ENCODE data around the gene PCBP3. TPM values are rescaled to one million over a fixed set of nuclear protein-coding genes. Genes with fewer than 3 reads are reported as not detected.

PCBP3 gene
- total and polyA plus RNA-seq, 2 donors from 2014 or later = 2.3 to 5.4 TPM

- intact Hi-C loops (cut with DNase I) = no loop called here
- peak in 1 of 5 donors; percentile 54 for DNase-seq
- H3K4me1 ChIP-seq (ENCODE audit: control insufficient read depth in 2 of 3, insufficient read depth in 2 of 3, low read depth in 1 of 3, low read length in 3 of 3) = no peaks in the 10 kb centered on the region
- TF ChIP-seq, protein P1, sequence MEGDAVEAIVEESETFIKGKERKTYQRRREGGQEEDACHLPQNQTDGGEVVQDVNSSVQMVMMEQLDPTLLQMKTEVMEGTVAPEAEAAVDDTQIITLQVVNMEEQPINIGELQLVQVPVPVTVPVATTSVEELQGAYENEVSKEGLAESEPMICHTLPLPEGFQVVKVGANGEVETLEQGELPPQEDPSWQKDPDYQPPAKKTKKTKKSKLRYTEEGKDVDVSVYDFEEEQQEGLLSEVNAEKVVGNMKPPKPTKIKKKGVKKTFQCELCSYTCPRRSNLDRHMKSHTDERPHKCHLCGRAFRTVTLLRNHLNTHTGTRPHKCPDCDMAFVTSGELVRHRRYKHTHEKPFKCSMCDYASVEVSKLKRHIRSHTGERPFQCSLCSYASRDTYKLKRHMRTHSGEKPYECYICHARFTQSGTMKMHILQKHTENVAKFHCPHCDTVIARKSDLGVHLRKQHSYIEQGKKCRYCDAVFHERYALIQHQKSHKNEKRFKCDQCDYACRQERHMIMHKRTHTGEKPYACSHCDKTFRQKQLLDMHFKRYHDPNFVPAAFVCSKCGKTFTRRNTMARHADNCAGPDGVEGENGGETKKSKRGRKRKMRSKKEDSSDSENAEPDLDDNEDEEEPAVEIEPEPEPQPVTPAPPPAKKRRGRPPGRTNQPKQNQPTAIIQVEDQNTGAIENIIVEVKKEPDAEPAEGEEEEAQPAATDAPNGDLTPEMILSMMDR (IDR thresholded peaks at IDR 0.05; ENCODE audit: borderline replicate concordance, extremely low read depth, insufficient read depth) = no peak
- no peak overlapping the region for H3K27ac ChIP-seq (ENCODE audit: low read depth in 2 of 2, low read length in 2 of 2)
- H3K4me3 ChIP-seq (ENCODE audit: low read length in 3 of 3) = no peak overlapping the region
- no peaks in the 10 kb centered on the region for H3K36me3 ChIP-seq (ENCODE audit: control insufficient read depth in 2 of 3, insufficient read depth in 3 of 3, low read length in 3 of 3)
- H3K9ac ChIP-seq (ENCODE audit: low read length in 3 of 3) = no peak overlapping the region
- H3K27me3 ChIP-seq (ENCODE audit: control insufficient read depth, insufficient read depth, low read length) = no peaks in the 10 kb centered on the region
- no peak for FAIRE-seq
- H3K9me3 ChIP-seq (ENCODE audit: control insufficient read depth in 2 of 3, insufficient read depth in 1 of 3, low read length in 3 of 3) = no peaks in the 10 kb centered on the region
Measured at GRCh38 chr21:45855248-45855811, 211.8 kb downstream of the PCBP3 start.

DNA sequence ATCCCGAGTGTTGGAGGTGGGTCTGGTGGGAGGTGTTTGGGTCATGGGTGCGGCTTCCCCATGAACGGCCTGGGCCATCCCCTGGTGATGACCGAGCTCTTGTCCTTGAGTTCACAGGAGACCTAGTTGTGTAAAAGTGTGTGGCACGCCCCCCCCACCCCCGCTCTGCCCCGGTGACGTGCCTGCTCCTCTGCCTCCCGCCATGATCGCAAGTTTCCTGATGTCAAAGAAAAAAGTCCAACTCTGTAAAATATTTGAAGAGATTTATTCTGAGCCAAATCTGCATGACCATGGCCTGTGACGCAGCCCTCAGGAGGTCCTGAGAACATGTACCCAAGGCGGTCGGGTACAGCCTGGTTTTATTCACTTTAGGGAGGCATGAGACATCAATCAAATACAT, 212.9 kb downstream of the PCBP3 start:
- H3K9me3 ChIP-seq (ENCODE audit: control insufficient read depth in 2 of 3, insufficient read depth in 1 of 3, low read length in 3 of 3) = no peaks in the 10 kb centered on the region
- FAIRE-seq (no peak), DNase-seq (peak in 1 of 5 donors; percentile 52)
- intact Hi-C loops (cut with DNase I) = no loop called here
- no peaks in the 10 kb centered on the region for H3K36me3 ChIP-seq (ENCODE audit: control insufficient read depth in 2 of 3, insufficient read depth in 3 of 3, low read length in 3 of 3)
- no peak overlapping the region for H3K9ac ChIP-seq (ENCODE audit: low read length in 3 of 3)
- no peak overlapping the region for H3K4me3 ChIP-seq (ENCODE audit: low read length in 3 of 3)
- no peaks in the 10 kb centered on the region for H3K27me3 ChIP-seq (ENCODE audit: control insufficient read depth, insufficient read depth, low read length)
- no peak overlapping the region for H3K27ac ChIP-seq (ENCODE audit: low read depth in 2 of 2, low read length in 2 of 2)
- TF ChIP-seq, protein P1 (IDR thresholded peaks at IDR 0.05; ENCODE audit: borderline replicate concordance, extremely low read depth, insufficient read depth) = no peak
- H3K4me1 ChIP-seq (ENCODE audit: control insufficient read depth in 2 of 3, insufficient read depth in 2 of 3, low read depth in 1 of 3, low read length in 3 of 3) = no peaks in the 10 kb centered on the region

GRCh38 chr21:45856906-45857305, 213.4 kb downstream of the PCBP3 start:
- Histone ChIP-seq H3K4me3 (ENCODE audit: low read length in 3 of 3) (no peak overlapping the region), H3K27ac (ENCODE audit: low read depth in 2 of 2, low read length in 2 of 2) (no peak overlapping the region), H3K4me1 (ENCODE audit: control insufficient read depth in 2 of 3, insufficient read depth in 2 of 3, low read depth in 1 of 3, low read length in 3 of 3) (no peaks in the 10 kb centered on the region), H3K9me3 (ENCODE audit: control insufficient read depth in 2 of 3, insufficient read depth in 1 of 3, low read length in 3 of 3) (no peaks in the 10 kb centered on the region), H3K27me3 (ENCODE audit: control insufficient read depth, insufficient read depth, low read length) (no peaks in the 10 kb centered on the region), H3K36me3 (ENCODE audit: control insufficient read depth in 2 of 3, insufficient read depth in 3 of 3, low read length in 3 of 3) (no peaks in the 10 kb centered on the region), H3K9ac (ENCODE audit: low read length in 3 of 3) (no peak overlapping the region)
- FAIRE-seq = no peak
- no peak for DNase-seq
- intact Hi-C loops (cut with DNase I) = no loop called here
- TF ChIP-seq, protein P1 (IDR thresholded peaks at IDR 0.05; ENCODE audit: borderline replicate concordance, extremely low read depth, insufficient read depth) = no peak

DNA sequence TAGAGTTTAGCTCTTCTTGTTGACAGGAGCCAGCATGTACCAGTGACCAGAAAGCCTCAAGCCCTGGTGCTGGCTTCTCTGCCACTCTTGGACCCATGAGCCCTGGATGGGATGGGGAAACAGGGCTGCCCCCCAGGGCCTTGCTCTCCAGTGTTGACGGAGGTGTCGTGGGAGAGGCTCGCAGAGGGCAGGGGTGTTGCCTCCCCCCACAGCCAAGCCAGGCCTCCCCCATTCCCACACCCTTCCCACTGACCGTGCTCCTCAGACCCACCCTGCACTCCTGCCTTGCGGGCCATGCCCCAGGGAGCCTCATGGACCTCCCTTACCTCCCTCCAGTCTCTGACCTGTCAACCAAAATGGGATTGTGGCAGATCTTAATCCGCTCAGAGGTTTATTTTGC, 214.2 kb downstream of the PCBP3 start:
- H3K9me3 ChIP-seq (ENCODE audit: control insufficient read depth in 2 of 3, insufficient read depth in 1 of 3, low read length in 3 of 3) = no peaks in the 10 kb centered on the region
- H3K27ac ChIP-seq (ENCODE audit: low read depth in 2 of 2, low read length in 2 of 2) = no peak overlapping the region
- TF ChIP-seq, protein P1 (IDR thresholded peaks at IDR 0.05; ENCODE audit: borderline replicate concordance, extremely low read depth, insufficient read depth) = no peak
- H3K4me1 ChIP-seq (ENCODE audit: control insufficient read depth in 2 of 3, insufficient read depth in 2 of 3, low read depth in 1 of 3, low read length in 3 of 3) = no peaks in the 10 kb centered on the region
- H3K27me3 ChIP-seq (ENCODE audit: control insufficient read depth, insufficient read depth, low read length) = no peaks in the 10 kb centered on the region
- no peak overlapping the region for H3K4me3 ChIP-seq (ENCODE audit: low read length in 3 of 3)
- peak in 1 of 5 donors; percentile 37 for DNase-seq
- H3K9ac ChIP-seq (ENCODE audit: low read length in 3 of 3) = no peak overlapping the region
- no peaks in the 10 kb centered on the region for H3K36me3 ChIP-seq (ENCODE audit: control insufficient read depth in 2 of 3, insufficient read depth in 3 of 3, low read length in 3 of 3)
- intact Hi-C loops (cut with DNase I) = no loop called here
- no peak for FAIRE-seq

All from kidney (tissue), 14 donors.